ENCODE measurements around the gene ZKSCAN8.
"Not testable (repeated sequence)": the region's sequence is repeated elsewhere in the genome, so short reads cannot be mapped to it uniquely, and the experiment has no call there.

ZKSCAN8 gene

DNA sequence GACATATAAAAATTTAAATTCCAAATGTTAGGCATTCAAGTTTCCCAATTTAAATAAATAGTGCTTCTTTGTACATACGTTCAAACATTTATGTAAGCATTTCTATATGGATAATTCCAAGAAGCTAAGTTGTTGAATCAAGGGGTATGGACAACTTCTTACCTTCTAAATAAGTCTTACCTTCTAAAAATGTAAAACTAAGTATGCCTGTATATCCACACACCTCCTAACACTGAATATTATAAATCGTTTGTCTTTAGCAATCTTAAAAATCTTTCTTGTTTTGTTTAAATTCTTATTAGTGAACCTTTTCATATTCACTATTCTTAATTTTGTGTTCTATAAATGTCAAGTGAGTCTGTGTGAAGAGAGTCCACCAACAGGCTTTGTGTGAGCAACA, 19.8 kb upstream of the ZKSCAN8 start:
- Histone ChIP-seq H3K79me2 (ENCODE audit: insufficient read depth, low read length) (peaks cover 39% of the 10 kb centered on the region), H3K4me3 (ENCODE audit: insufficient read depth, low read length, poor library complexity, severe bottlenecking) (no peak overlapping the region), H3K9me3 (ENCODE audit: insufficient read depth, low read length) (no peaks in the 10 kb centered on the region), H4K20me1 (ENCODE audit: low read depth, low read length) (no peaks in the 10 kb centered on the region), H3K4me2 (ENCODE audit: low read depth, low read length, poor library complexity, severe bottlenecking) (no peak overlapping the region), H3K27ac (ENCODE audit: low read depth, low read length) (no peak overlapping the region), H3K9ac (ENCODE audit: low read length) (no peak overlapping the region), H3K36me3 (ENCODE audit: low read length) (peaks cover 40% of the 10 kb centered on the region; the same call in 1 of the 2 replicates), H3K9me2 (replicated peaks; ENCODE audit: insufficient read depth, low read length) (no peaks in the 10 kb centered on the region), H3K27me3 (ENCODE audit: low read length) (no peaks in the 10 kb centered on the region), H3F3A (ENCODE audit: insufficient read depth) (peaks cover 8% of the 10 kb centered on the region; the same call in 1 of the 2 replicates), H2AFZ (ENCODE audit: low read depth, low read length, severe bottlenecking) (no peak overlapping the region)
- no peak for TF ChIP-seq EZH2phosphoT487 (conservative IDR thresholded peaks at IDR 0.05; ENCODE audit: low read length)
- TF ChIP-seq, protein P1, sequence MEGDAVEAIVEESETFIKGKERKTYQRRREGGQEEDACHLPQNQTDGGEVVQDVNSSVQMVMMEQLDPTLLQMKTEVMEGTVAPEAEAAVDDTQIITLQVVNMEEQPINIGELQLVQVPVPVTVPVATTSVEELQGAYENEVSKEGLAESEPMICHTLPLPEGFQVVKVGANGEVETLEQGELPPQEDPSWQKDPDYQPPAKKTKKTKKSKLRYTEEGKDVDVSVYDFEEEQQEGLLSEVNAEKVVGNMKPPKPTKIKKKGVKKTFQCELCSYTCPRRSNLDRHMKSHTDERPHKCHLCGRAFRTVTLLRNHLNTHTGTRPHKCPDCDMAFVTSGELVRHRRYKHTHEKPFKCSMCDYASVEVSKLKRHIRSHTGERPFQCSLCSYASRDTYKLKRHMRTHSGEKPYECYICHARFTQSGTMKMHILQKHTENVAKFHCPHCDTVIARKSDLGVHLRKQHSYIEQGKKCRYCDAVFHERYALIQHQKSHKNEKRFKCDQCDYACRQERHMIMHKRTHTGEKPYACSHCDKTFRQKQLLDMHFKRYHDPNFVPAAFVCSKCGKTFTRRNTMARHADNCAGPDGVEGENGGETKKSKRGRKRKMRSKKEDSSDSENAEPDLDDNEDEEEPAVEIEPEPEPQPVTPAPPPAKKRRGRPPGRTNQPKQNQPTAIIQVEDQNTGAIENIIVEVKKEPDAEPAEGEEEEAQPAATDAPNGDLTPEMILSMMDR (IDR thresholded peaks at IDR 0.05; ENCODE audit: insufficient read depth, low read length, poor library complexity, severe bottlenecking) = no peak

GRCh38 chr6:28122283-28122682, 19.4 kb upstream of the ZKSCAN8 start:
- not testable (repeated sequence) for H3K27ac ChIP-seq (ENCODE audit: low read depth, low read length); H2AFZ ChIP-seq (ENCODE audit: low read depth, low read length, severe bottlenecking); H3K9ac ChIP-seq (ENCODE audit: low read length); H4K20me1 ChIP-seq (ENCODE audit: low read depth, low read length); H3K4me2 ChIP-seq (ENCODE audit: low read depth, low read length, poor library complexity, severe bottlenecking); H3F3A ChIP-seq (ENCODE audit: insufficient read depth); H3K27me3 ChIP-seq (ENCODE audit: low read length); H3K9me3 ChIP-seq (ENCODE audit: insufficient read depth, low read length); H3K4me3 ChIP-seq (ENCODE audit: insufficient read depth, low read length, poor library complexity, severe bottlenecking); H3K9me2 ChIP-seq (replicated peaks; ENCODE audit: insufficient read depth, low read length)
- Histone ChIP-seq H3K79me2 (ENCODE audit: insufficient read depth, low read length) (peaks cover 43% of the 10 kb centered on the region), H3K36me3 (ENCODE audit: low read length) (peaks cover 41% of the 10 kb centered on the region; the same call in 1 of the 2 replicates)

GRCh38 chr6:28124350-28124970, 17.2 kb upstream of the ZKSCAN8 start, which contains the start of gene ZSCAN16:
TSS of gene ZSCAN16 (plus strand) at chr6:28124609. CDS start at chr6:28125444, 835 bp downstream.
- H3K36me3 ChIP-seq (ENCODE audit: low read length) = peaks cover 43% of the 10 kb centered on the region; the same call in 1 of the 2 replicates
- H2AFZ ChIP-seq (ENCODE audit: low read depth, low read length, severe bottlenecking) = peak within 1 kb of the TSS; percentile 39
- peak within 1 kb of the TSS; percentile 63 for H3K9ac ChIP-seq (ENCODE audit: low read length)
- peak within 1 kb of the TSS; percentile 74 for H3K4me2 ChIP-seq (ENCODE audit: low read depth, low read length, poor library complexity, severe bottlenecking)
- TF ChIP-seq, protein P1 (IDR thresholded peaks at IDR 0.05; ENCODE audit: insufficient read depth, low read length, poor library complexity, severe bottlenecking) = no peak
- TF ChIP-seq EZH2phosphoT487 (conservative IDR thresholded peaks at IDR 0.05; ENCODE audit: low read length) = no peak
- H4K20me1 ChIP-seq (ENCODE audit: low read depth, low read length) = 0 out of 2 replicates have a peak, but pooled peaks cover 4% of the 10 kb centered on the region
- H3F3A ChIP-seq (ENCODE audit: insufficient read depth) = peaks cover 12% of the 10 kb centered on the region; the same call in 1 of the 2 replicates
- peaks cover 64% of the 10 kb centered on the region for H3K79me2 ChIP-seq (ENCODE audit: insufficient read depth, low read length)
- H3K9me2 ChIP-seq (replicated peaks; ENCODE audit: insufficient read depth, low read length) = no peaks in the 10 kb centered on the region
- H3K9me3 ChIP-seq (ENCODE audit: insufficient read depth, low read length) = no peaks in the 10 kb centered on the region
- H3K4me3 ChIP-seq (ENCODE audit: insufficient read depth, low read length, poor library complexity, severe bottlenecking) = peak within 1 kb of the TSS; percentile 71
- no peaks in the 10 kb centered on the region for H3K27me3 ChIP-seq (ENCODE audit: low read length)
- peak within 1 kb of the TSS; percentile 34 for H3K27ac ChIP-seq (ENCODE audit: low read depth, low read length)

- Histone ChIP-seq H3K27me3 (ENCODE audit: low read length) (no peaks in the 10 kb centered on the region), H3K79me2 (ENCODE audit: insufficient read depth, low read length) (peaks cover 69% of the 10 kb centered on the region), H3K9me2 (replicated peaks; ENCODE audit: insufficient read depth, low read length) (no peaks in the 10 kb centered on the region), H3K36me3 (ENCODE audit: low read length) (peaks cover 42% of the 10 kb centered on the region; the same call in 1 of the 2 replicates), H3K4me2 (ENCODE audit: low read depth, low read length, poor library complexity, severe bottlenecking) (peak overlapping the region; percentile 74), H3K4me3 (ENCODE audit: insufficient read depth, low read length, poor library complexity, severe bottlenecking) (peak overlapping the region; percentile 71), H3F3A (ENCODE audit: insufficient read depth) (peaks cover 11% of the 10 kb centered on the region; the same call in 1 of the 2 replicates), H3K27ac (ENCODE audit: low read depth, low read length) (peak overlapping the region; percentile 34), H3K9ac (ENCODE audit: low read length) (peak overlapping the region; percentile 63), H2AFZ (ENCODE audit: low read depth, low read length, severe bottlenecking) (peak overlapping the region; percentile 39), H3K9me3 (ENCODE audit: insufficient read depth, low read length) (no peaks in the 10 kb centered on the region), H4K20me1 (ENCODE audit: low read depth, low read length) (0 out of 2 replicates have a peak, but pooled peaks cover 4% of the 10 kb centered on the region)
- TF ChIP-seq, protein P1 (IDR thresholded peaks at IDR 0.05; ENCODE audit: insufficient read depth, low read length, poor library complexity, severe bottlenecking) = no peak
- TF ChIP-seq EZH2phosphoT487 (conservative IDR thresholded peaks at IDR 0.05; ENCODE audit: low read length) = no peak
These were observed 16.7 kb upstream of the ZKSCAN8 start for GRCh38 chr6:28124971-28125353.
